HCT116 (cell line): Measurements from ENCODE around the gene LCNL1. TPM values are rescaled to one million over a fixed set of nuclear protein-coding genes. Genes with fewer than 3 reads are reported as not detected.

ENCODE experiments used
- ATAC-seq: fragments of 200-7000 bp; cut with Tn5 transposase; 2 replicates; pipeline ENCODE4 v1.9.1; 2020; ENCODE audit warnings: mild to moderate bottlenecking, moderate library complexity
- BruUV-seq: library from RNA; stranded (reverse); fragments of 400-500 nt; replicated peaks from 2 replicates; lab custom pipeline; 2021; lab: Mats Ljungman, UMichigan
- CTCF ChIA-PET: fragments of 300-600 bp; sonication (Branson Sonifier 250); formaldehyde crosslinking; loops from one replicate; lab custom pipeline; 2021; ENCODE audit warnings: antibody characterized with exemption; lab: Charles Lee
- POLR2A ChIA-PET: fragments of 300-600, 350-600 bp; sonication (Branson Sonifier 250); formaldehyde crosslinking; loops from one replicate; lab custom pipeline; 2021; ENCODE audit warnings: antibody characterized with exemption; lab: Charles Lee
- RAD21 ChIA-PET, 2 experiments: fragments of 300-600 bp; sonication (Branson Sonifier 250); formaldehyde crosslinking; loops; one replicate each; lab custom pipeline; 2023; ENCODE audit warnings: low total read pairs in 2 of 2; ENCODE audit not compliant: uncharacterized antibody in 2 of 2, unreplicated experiment in 2 of 2, low non-redundant PET in 1 of 2; lab: Charles Lee
- DNase-seq: peaks from one replicate; pipeline ENCODE4 v3.0.0-alpha.2; 2010; ENCODE audit warnings: low read depth, low spot score
- H2AFZ ChIP-seq: fragments of 200-600 bp; shearing (Covaris generic), sonication (generic); 2 replicates; pipeline ENCODE4 v1.6.1; 2017; ENCODE audit warnings: low read depth, mixed run types, mixed read lengths, antibody characterized with exemption, low read length; ENCODE audit not compliant: poor library complexity, severe bottlenecking
- H3K27ac ChIP-seq: 2 replicates; pipeline ENCODE4 v1.5.1; 2012; ENCODE audit warnings: low read depth, low read length
- H3K27me3 ChIP-seq: fragments of 200-600 bp; sonication (generic); 2 replicates; pipeline ENCODE4 v1.6.1; 2016; ENCODE audit warnings: mixed run types, low read length, mixed read lengths; ENCODE audit not compliant: insufficient read depth
- H3K36me3 ChIP-seq, 2 experiments: fragments of 200-500 bp in 1 of 2; fragments of 200-600 bp in 1 of 2; sonication (Bioruptor generic) in 1 of 2; sonication (generic) in 1 of 2; 2 replicates each; pipeline versions ENCODE4 v1.5.1 to v1.6.1; 2014 to 2016; ENCODE audit warnings: low read length in 2 of 2, inconsistent platforms in 1 of 2, mixed read lengths in 1 of 2, mixed run types in 1 of 2; ENCODE audit not compliant: insufficient read depth in 2 of 2, control insufficient read depth in 1 of 2
- H3K4me1 ChIP-seq, 2 experiments: fragments of 200-600 bp in 1 of 2; sonication (generic) in 1 of 2; 2 replicates each; pipeline versions ENCODE4 v1.5.1 to v1.6.1; 2012 to 2017; ENCODE audit warnings: low read length in 2 of 2, inconsistent platforms in 1 of 2, mild to moderate bottlenecking in 1 of 2, mixed read lengths in 1 of 2, mixed run types in 1 of 2, moderate library complexity in 1 of 2; ENCODE audit not compliant: insufficient read depth in 2 of 2, control insufficient read depth in 1 of 2
- H3K4me2 ChIP-seq: fragments of 200-600 bp; sonication (generic); 2 replicates; pipeline ENCODE4 v1.6.1; 2017; ENCODE audit warnings: mixed run types, low read length, mixed read lengths
- H3K4me3 ChIP-seq, 2 experiments: fragments of 200-600 bp in 1 of 2; sonication (generic) in 1 of 2; replicated peaks in 1 of 2; 2 replicates each; pipeline ENCODE4 v1.5.1; 2011 to 2016; ENCODE audit warnings: low read length in 2 of 2, control low read depth in 1 of 2, low read depth in 1 of 2, mild to moderate bottlenecking in 1 of 2, mixed read lengths in 1 of 2, mixed run types in 1 of 2
- H3K79me2 ChIP-seq: fragments of 200-600 bp; sonication (generic); 2 replicates; pipeline ENCODE4 v1.6.1; 2017; ENCODE audit warnings: mild to moderate bottlenecking, mixed run types, low read length, moderate library complexity, mixed read lengths; ENCODE audit not compliant: insufficient read depth
- H3K9ac ChIP-seq: fragments of 200-600 bp; sonication (generic); 2 replicates; pipeline ENCODE4 v1.6.1; 2016; ENCODE audit warnings: low read length, mixed read lengths
- H3K9me2 ChIP-seq: fragments of 200-600 bp; sonication (generic), shearing (Covaris generic); 2 replicates; pipeline ENCODE4 v1.6.1; 2017; ENCODE audit warnings: mixed run types, mild to moderate bottlenecking, moderate library complexity; ENCODE audit not compliant: insufficient read depth
- H3K9me3 ChIP-seq, 2 experiments: fragments of 200-500 bp in 1 of 2; fragments of 200-600 bp in 1 of 2; sonication (Bioruptor generic) in 1 of 2; sonication (generic) in 1 of 2; 2 replicates each; pipeline ENCODE4 v1.6.1; 2014 to 2017; ENCODE audit warnings: low read length in 2 of 2, mixed read lengths in 2 of 2, inconsistent platforms in 1 of 2, low read depth in 1 of 2, mild to moderate bottlenecking in 1 of 2, mixed run types in 1 of 2, moderate library complexity in 1 of 2; ENCODE audit not compliant: control insufficient read depth in 1 of 2, insufficient read depth in 1 of 2
- H4K20me1 ChIP-seq: fragments of 200-600 bp; sonication (generic), shearing (Covaris generic); 2 replicates; pipeline ENCODE4 v1.6.1; 2017; ENCODE audit warnings: mixed run types, mild to moderate bottlenecking, moderate library complexity; ENCODE audit not compliant: insufficient read depth
- ATF3 ChIP-seq: IDR thresholded peaks from 2 replicates; pipeline ENCODE4 v1.6.1; 2012
- CBX3 ChIP-seq: IDR thresholded peaks from 2 replicates; pipeline ENCODE4 v1.6.1; 2012; ENCODE audit warnings: low read depth
- CEBPB ChIP-seq: IDR thresholded peaks from 2 replicates; pipeline ENCODE4 v1.6.1; 2012; ENCODE audit warnings: low read depth
- ELF1 ChIP-seq: IDR thresholded peaks from 2 replicates; pipeline ENCODE4 v1.6.1; 2012; ENCODE audit warnings: low read depth, borderline replicate concordance
- EZH2 ChIP-seq: fragments of 200-600 bp; sonication (generic); IDR thresholded peaks from 2 replicates; pipeline ENCODE4 v1.6.1; 2017; ENCODE audit warnings: antibody characterized with exemption, mixed run types
- EZH2phosphoT487 ChIP-seq: fragments of 200-600 bp; IDR thresholded peaks from 2 replicates; pipeline ENCODE4 v1.6.1; 2018; ENCODE audit warnings: antibody characterized with exemption, borderline replicate concordance
- JUND ChIP-seq: IDR thresholded peaks from 2 replicates; pipeline ENCODE4 v1.6.1; 2012
- POLR2AphosphoS5 ChIP-seq: IDR thresholded peaks from 2 replicates; pipeline ENCODE4 v1.6.1; 2011; ENCODE audit warnings: mild to moderate bottlenecking, low read depth, low read length, moderate library complexity
- RAD21 ChIP-seq: IDR thresholded peaks from 2 replicates; pipeline ENCODE4 v1.6.1; 2012; ENCODE audit warnings: low read depth, mild to moderate bottlenecking
- SIN3A ChIP-seq: IDR thresholded peaks from 2 replicates; pipeline ENCODE4 v1.6.1; 2012; ENCODE audit warnings: low read depth
- SP1 ChIP-seq: IDR thresholded peaks from 2 replicates; pipeline ENCODE4 v1.6.1; 2012; ENCODE audit warnings: low read depth
- YY1 ChIP-seq: IDR thresholded peaks from 2 replicates; pipeline ENCODE4 v1.6.1; 2011; ENCODE audit warnings: low read length, low read depth, moderate library complexity, mild to moderate bottlenecking; ENCODE audit not compliant: insufficient replicate concordance; ENCODE audit errors: extremely low read depth
- ZFX ChIP-seq: fragments of 450-650 bp; IDR thresholded peaks from 2 replicates; pipeline ENCODE4 v1.6.1; 2017
- ZNF274 ChIP-seq: fragments of 200-500 bp; sonication (Bioruptor generic); IDR thresholded peaks from 2 replicates; pipeline ENCODE4 v1.6.1; 2014; ENCODE audit warnings: mild to moderate bottlenecking, low read depth, low read length, inconsistent platforms
- intact Hi-C: fragments of 100-400 bp; cut with micrococcal nuclease; formaldehyde crosslinking; loops from 2 replicates; pipeline ENCODE4 v1.10.0; 2022
- total RNA-seq: library from RNA; stranded (reverse); gene quantifications from one replicate; pipeline ENCODE4 v1.2.1, GENCODE V29; 2021; ENCODE audit not compliant: unreplicated experiment
- TF ChIP-seq, protein P1 (sequence below): IDR thresholded peaks from 2 replicates; pipeline ENCODE4 v1.6.1; 2012
- TF ChIP-seq, protein P2 (sequence below), 3 experiments: fragments of 200-600 bp in 1 of 3; sonication (generic) in 1 of 3; IDR thresholded peaks in 2 of 3; conservative IDR thresholded peaks in 1 of 3; 2 replicates each; pipeline ENCODE4 v1.5.1; 2012 to 2017; ENCODE audit warnings: low read depth in 2 of 3, low read length in 2 of 3, antibody characterized with exemption in 1 of 3, borderline replicate concordance in 1 of 3, control low read depth in 1 of 3, mild to moderate bottlenecking in 1 of 3, mixed read lengths in 1 of 3, mixed run types in 1 of 3, moderate library complexity in 1 of 3; ENCODE audit not compliant: insufficient read depth in 1 of 3
- TF ChIP-seq, protein P3 (sequence below): IDR thresholded peaks from 2 replicates; pipeline ENCODE4 v1.6.1; 2012; ENCODE audit warnings: low read depth

The LCNL1 gene
- total RNA-seq, 1 experiment from 2014 or later = 0.44 TPM

DNA sequence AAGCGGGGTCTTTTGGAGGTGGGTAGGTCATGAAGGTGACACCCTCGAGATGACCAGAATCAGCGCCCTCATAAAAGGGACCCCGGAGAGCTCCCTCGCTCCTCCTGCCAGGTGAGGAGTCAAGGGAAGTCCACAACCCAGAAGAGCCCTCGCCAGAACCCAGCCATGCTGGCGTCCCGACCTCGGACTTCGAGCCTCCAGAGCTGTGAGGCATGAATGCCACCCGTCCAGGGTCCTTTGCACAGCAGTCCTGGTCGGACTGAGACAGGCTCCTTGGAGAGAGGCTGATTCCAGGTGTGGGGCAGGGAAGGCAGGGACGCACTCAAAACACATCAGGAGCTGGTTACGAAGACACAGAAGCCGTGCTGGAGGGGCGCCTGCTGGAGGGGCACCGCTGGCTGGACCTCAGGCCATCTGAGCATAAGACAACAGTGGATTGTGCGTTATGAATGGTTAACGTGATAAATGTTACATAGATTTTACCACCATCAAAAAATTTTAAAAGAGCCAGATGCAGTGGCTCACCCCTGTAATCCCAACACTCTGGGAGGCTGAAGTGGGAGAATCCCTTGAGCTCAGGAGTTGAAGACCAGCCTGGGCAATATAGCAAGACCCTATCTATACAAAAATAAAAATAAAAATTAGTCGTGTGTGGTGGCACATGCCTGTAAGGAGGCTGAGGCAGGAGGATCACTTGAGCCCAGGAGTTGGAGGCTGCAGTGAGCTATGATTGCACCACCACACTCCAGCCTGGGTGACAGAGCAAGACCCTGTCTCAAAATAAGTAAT lies 19.3 kb downstream of the LCNL1 start (continued):
- TF ChIP-seq, protein P1, sequence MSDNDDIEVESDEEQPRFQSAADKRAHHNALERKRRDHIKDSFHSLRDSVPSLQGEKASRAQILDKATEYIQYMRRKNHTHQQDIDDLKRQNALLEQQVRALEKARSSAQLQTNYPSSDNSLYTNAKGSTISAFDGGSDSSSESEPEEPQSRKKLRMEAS = no peak
- no peak for TF ChIP-seq SP1
- TF ChIP-seq ATF3 = no peak
- no peak for TF ChIP-seq JUND

DNA sequence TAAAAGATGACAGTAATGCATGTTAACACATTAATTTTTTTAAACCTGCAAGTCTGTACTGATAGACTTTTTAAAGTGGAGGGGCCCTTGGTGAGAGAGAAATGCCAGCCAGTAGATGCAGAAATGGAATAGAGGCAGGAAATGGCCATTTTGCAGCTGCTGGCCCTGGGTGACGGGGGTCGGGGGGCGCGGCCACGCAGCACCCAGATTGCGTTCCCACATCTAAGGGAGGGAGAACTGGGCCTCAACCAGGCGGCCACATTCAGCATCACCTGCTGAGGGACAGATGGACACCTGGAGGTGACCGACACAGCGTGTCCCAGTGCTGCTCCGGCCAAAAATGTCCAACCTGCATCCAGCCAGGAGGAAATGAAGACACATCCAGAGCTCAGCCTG lies 19.9 kb downstream of the LCNL1 start:
- intact Hi-C loops = no loop called here
- CTCF ChIA-PET = interaction anchor here (0.7 to 1.7 kb wide), 3 partner anchors 10 to 27 kb away, joined by 3 to 4 read pairs (median 3); partner anchors contain the start of gene PAXX
- DNase-seq = no peak
- H3K9me2 ChIP-seq = no peaks in the 10 kb centered on the region
- RAD21 ChIA-PET = no interaction called here
- no peaks in the 10 kb centered on the region for H3K36me3 ChIP-seq
- no peak for TF ChIP-seq RAD21
- TF ChIP-seq JUND = no peak
- TF ChIP-seq ZFX = no peak
- no peak for TF ChIP-seq SP1
- TF ChIP-seq YY1 = no peak
- TF ChIP-seq, protein P2, sequence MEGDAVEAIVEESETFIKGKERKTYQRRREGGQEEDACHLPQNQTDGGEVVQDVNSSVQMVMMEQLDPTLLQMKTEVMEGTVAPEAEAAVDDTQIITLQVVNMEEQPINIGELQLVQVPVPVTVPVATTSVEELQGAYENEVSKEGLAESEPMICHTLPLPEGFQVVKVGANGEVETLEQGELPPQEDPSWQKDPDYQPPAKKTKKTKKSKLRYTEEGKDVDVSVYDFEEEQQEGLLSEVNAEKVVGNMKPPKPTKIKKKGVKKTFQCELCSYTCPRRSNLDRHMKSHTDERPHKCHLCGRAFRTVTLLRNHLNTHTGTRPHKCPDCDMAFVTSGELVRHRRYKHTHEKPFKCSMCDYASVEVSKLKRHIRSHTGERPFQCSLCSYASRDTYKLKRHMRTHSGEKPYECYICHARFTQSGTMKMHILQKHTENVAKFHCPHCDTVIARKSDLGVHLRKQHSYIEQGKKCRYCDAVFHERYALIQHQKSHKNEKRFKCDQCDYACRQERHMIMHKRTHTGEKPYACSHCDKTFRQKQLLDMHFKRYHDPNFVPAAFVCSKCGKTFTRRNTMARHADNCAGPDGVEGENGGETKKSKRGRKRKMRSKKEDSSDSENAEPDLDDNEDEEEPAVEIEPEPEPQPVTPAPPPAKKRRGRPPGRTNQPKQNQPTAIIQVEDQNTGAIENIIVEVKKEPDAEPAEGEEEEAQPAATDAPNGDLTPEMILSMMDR (IDR thresholded peaks at IDR 0.05 in 2 of 3, conservative IDR thresholded peaks at IDR 0.05 in 1 of 3; ENCODE audit: borderline replicate concordance in 1 of 3, insufficient read depth in 1 of 3, low read depth in 2 of 3, low read length in 2 of 3) = no peak
- no peak for TF ChIP-seq CBX3
- TF ChIP-seq SIN3A = no peak
- no peak for TF ChIP-seq POLR2AphosphoS5
- TF ChIP-seq EZH2phosphoT487 = no peak
- TF ChIP-seq EZH2 = no peak
- TF ChIP-seq CEBPB = no peak
- TF ChIP-seq ZNF274 = no peak
- no peak for TF ChIP-seq ATF3
- TF ChIP-seq ELF1 = no peak
- TF ChIP-seq, protein P3, sequence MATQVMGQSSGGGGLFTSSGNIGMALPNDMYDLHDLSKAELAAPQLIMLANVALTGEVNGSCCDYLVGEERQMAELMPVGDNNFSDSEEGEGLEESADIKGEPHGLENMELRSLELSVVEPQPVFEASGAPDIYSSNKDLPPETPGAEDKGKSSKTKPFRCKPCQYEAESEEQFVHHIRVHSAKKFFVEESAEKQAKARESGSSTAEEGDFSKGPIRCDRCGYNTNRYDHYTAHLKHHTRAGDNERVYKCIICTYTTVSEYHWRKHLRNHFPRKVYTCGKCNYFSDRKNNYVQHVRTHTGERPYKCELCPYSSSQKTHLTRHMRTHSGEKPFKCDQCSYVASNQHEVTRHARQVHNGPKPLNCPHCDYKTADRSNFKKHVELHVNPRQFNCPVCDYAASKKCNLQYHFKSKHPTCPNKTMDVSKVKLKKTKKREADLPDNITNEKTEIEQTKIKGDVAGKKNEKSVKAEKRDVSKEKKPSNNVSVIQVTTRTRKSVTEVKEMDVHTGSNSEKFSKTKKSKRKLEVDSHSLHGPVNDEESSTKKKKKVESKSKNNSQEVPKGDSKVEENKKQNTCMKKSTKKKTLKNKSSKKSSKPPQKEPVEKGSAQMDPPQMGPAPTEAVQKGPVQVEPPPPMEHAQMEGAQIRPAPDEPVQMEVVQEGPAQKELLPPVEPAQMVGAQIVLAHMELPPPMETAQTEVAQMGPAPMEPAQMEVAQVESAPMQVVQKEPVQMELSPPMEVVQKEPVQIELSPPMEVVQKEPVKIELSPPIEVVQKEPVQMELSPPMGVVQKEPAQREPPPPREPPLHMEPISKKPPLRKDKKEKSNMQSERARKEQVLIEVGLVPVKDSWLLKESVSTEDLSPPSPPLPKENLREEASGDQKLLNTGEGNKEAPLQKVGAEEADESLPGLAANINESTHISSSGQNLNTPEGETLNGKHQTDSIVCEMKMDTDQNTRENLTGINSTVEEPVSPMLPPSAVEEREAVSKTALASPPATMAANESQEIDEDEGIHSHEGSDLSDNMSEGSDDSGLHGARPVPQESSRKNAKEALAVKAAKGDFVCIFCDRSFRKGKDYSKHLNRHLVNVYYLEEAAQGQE = no peak
- H3K4me2 ChIP-seq = no peak overlapping the region
- H2AFZ ChIP-seq = no peak overlapping the region
- no peaks in the 10 kb centered on the region for H3K79me2 ChIP-seq
- peaks cover 0 to 4% of the 10 kb centered on the region in 2 experiments; a peak in 1 of 4 replicates for H3K9me3 ChIP-seq
- H3K4me1 ChIP-seq = peaks cover 21 to 41% of the 10 kb centered on the region in 2 experiments
- no peak overlapping the region for H3K27ac ChIP-seq
- no peaks in the 10 kb centered on the region for H3K27me3 ChIP-seq
- no TSS peak for BruUV-seq
- H3K4me3 ChIP-seq = no peak overlapping the region
- no peak for ATAC-seq
- H3K9ac ChIP-seq = no peak overlapping the region
- POLR2A ChIA-PET = interaction anchor here (1.2 to 2.9 kb wide), 2 partner anchors 9 to 11 kb away, joined by 3 to 19 read pairs; partner anchors contain the start of gene PAXX
- no peaks in the 10 kb centered on the region for H4K20me1 ChIP-seq
